HG02763 (cell line): ENCODE data around the gene SNX27.

Experiments used
- ATAC-seq: cut with Tn5 transposase; IDR thresholded peaks from one replicate; pipeline ENCODE4 v1.9.1; 2021; ENCODE audit warnings: mild to moderate bottlenecking, moderate library complexity; ENCODE audit not compliant: unreplicated experiment

Gene SNX27

GRCh38 chr1:151611832-151612500 lies at the start of gene SNX27:
Gene SNX27 (plus strand): TSS chr1:151612050. CDS start chr1:151612202, 152 bp downstream.
- peak; percentile 94 for ATAC-seq

GRCh38 chr1:151562661-151563060 lies 49.2 kb upstream of the SNX27 start:
- no peak for ATAC-seq

- ATAC-seq, result no peak
Measured at GRCh38 chr1:151563376-151563775, 48.5 kb upstream of the SNX27 start.

- ATAC-seq, result no peak
Measured at GRCh38 chr1:151565502-151566189, 46.2 kb upstream of the SNX27 start.

- ATAC-seq, result no peak
Measured at GRCh38 chr1:151568626-151569088, 43.2 kb upstream of the SNX27 start.

- no peak for ATAC-seq
Measured at GRCh38 chr1:151570819-151571218, 41.0 kb upstream of the SNX27 start.

GRCh38 chr1:151574575-151575529 lies 37.0 kb upstream of the SNX27 start:
- no peak for ATAC-seq

- ATAC-seq, result no peak
Measured at GRCh38 chr1:151577173-151577572, 34.7 kb upstream of the SNX27 start.

- no peak for ATAC-seq
Measured at GRCh38 chr1:151578941-151579340, 32.9 kb upstream of the SNX27 start.

- ATAC-seq, result no peak
Measured at GRCh38 chr1:151579436-151580225, 32.2 kb upstream of the SNX27 start.

GRCh38 chr1:151581451-151581850 lies 30.4 kb upstream of the SNX27 start:
- ATAC-seq, result no peak

GRCh38 chr1:151581921-151582320 lies 29.9 kb upstream of the SNX27 start:
- no peak for ATAC-seq

- ATAC-seq, result no peak
Measured at GRCh38 chr1:151583796-151584195, 28.1 kb upstream of the SNX27 start.

GRCh38 chr1:151584278-151584677 lies 27.6 kb upstream of the SNX27 start:
- no peak for ATAC-seq

GRCh38 chr1:151584780-151585179 lies 27.1 kb upstream of the SNX27 start:
- ATAC-seq, result no peak

GRCh38 chr1:151585622-151586021 lies 26.2 kb upstream of the SNX27 start:
- ATAC-seq, result no peak

GRCh38 chr1:151590961-151591360 lies 20.9 kb upstream of the SNX27 start:
- ATAC-seq, result no peak

- no peak for ATAC-seq
Measured at GRCh38 chr1:151593730-151594129, 18.1 kb upstream of the SNX27 start.

GRCh38 chr1:151594143-151594625 lies 17.7 kb upstream of the SNX27 start:
- peak; percentile 51 for ATAC-seq
